ENCODE measurements around the gene LRRC27. TPM values are rescaled to one million over a fixed set of nuclear protein-coding genes. Genes with fewer than 3 reads are reported as not detected.
A peak's percentile ranks its signal among the peaks of the same experiment; 100 is the strongest.

Gene LRRC27
- total and polyA plus RNA-seq, 2 donors (not counting 1 experiment from before 2014, with no cell fraction given): 4.1 to 11.7 TPM

DNA sequence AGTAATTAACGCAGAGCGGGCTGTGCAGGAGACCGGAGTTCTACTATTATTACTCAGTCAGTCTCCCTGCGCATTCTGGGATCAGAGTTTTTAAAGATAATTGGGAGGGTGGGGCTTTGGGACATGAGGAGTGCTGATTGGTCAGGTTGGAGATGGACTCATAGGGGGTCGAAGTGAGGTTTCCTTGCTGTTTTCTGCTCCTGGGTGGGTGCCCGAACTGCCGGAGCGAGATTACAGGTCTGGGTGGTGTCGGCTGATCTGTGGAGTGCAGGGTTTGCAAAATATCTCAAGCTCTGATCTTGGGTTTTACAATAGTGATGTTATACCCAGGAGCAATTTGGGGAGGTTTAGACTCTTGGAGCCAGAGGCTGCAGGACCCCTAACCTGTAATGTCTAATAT, 3.9 kb upstream of the LRRC27 start:
- Histone ChIP-seq H3K9me3 (ENCODE audit: control insufficient read depth, insufficient read depth, low read depth, low read length) (no peaks in the 10 kb centered on the region), H2AFZ (ENCODE audit: low read length) (no peak overlapping the region), H3K27me3 (ENCODE audit: control insufficient read depth, insufficient read depth, low read length) (no peaks in the 10 kb centered on the region), H3K79me2 (ENCODE audit: control insufficient read depth, insufficient read depth, low read length) (peaks cover 49% of the 10 kb centered on the region), H4K20me1 (ENCODE audit: control insufficient read depth, extremely low read depth, insufficient read depth, low read length) (no peaks in the 10 kb centered on the region), H3K4me3 (replicated peaks in 1 of 4; ENCODE audit: control extremely low read depth in 1 of 4, insufficient read depth in 1 of 4, low read depth in 3 of 4, low read length in 4 of 4) (no peak overlapping the region), H3K4me1 (ENCODE audit: control insufficient read depth, extremely low read depth, insufficient read depth, low read length) (peaks cover 2% of the 10 kb centered on the region), H3K36me3 (ENCODE audit: control insufficient read depth, insufficient read depth, low read length) (peaks cover 6% of the 10 kb centered on the region), H3K4me2 (ENCODE audit: extremely low read depth, insufficient read depth, low read length) (no peak overlapping the region), H3K9ac (ENCODE audit: insufficient read depth, low read length) (no peak overlapping the region), H3K27ac (ENCODE audit: insufficient read depth, low read length) (no peak overlapping the region)
- no peak for DNase-seq (ENCODE audit: low read depth in 2 of 2)
- TF ChIP-seq, protein P1, sequence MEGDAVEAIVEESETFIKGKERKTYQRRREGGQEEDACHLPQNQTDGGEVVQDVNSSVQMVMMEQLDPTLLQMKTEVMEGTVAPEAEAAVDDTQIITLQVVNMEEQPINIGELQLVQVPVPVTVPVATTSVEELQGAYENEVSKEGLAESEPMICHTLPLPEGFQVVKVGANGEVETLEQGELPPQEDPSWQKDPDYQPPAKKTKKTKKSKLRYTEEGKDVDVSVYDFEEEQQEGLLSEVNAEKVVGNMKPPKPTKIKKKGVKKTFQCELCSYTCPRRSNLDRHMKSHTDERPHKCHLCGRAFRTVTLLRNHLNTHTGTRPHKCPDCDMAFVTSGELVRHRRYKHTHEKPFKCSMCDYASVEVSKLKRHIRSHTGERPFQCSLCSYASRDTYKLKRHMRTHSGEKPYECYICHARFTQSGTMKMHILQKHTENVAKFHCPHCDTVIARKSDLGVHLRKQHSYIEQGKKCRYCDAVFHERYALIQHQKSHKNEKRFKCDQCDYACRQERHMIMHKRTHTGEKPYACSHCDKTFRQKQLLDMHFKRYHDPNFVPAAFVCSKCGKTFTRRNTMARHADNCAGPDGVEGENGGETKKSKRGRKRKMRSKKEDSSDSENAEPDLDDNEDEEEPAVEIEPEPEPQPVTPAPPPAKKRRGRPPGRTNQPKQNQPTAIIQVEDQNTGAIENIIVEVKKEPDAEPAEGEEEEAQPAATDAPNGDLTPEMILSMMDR (conservative IDR thresholded peaks at IDR 0.05 in 1 of 2, IDR thresholded peaks at IDR 0.05 in 1 of 2; ENCODE audit: low read depth in 1 of 2, low read length in 2 of 2): no peak
- TF ChIP-seq EZH2 (IDR thresholded peaks at IDR 0.05; ENCODE audit: low read length, missing control alignments): no peak

DNA sequence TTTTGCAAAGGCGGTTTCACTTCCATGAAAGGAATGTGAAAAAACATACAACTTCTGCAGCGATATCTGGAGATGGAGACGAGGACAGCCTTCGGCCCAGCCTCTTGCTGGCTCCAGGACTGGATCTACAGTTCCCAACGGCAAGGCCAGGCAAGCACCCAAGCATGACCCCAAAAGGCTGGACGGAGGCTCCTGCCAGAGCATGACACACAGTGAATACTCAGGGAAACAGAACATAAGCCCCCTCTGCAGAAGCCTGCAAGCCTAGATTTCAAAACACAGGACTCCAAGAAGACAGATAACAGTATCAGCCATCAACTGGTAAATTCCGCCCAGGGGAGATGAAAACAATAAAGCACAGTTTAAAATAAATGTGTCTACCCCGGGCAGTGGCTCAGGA, 3.3 kb upstream of the LRRC27 start:
- no peak overlapping the region for H3K9ac ChIP-seq (ENCODE audit: insufficient read depth, low read length)
- TF ChIP-seq, protein P1 (conservative IDR thresholded peaks at IDR 0.05 in 1 of 2, IDR thresholded peaks at IDR 0.05 in 1 of 2; ENCODE audit: low read depth in 1 of 2, low read length in 2 of 2): no peak
- no peak for TF ChIP-seq EZH2 (IDR thresholded peaks at IDR 0.05; ENCODE audit: low read length, missing control alignments)
- no peak overlapping the region for H3K4me3 ChIP-seq (replicated peaks in 1 of 4; ENCODE audit: control extremely low read depth in 1 of 4, insufficient read depth in 1 of 4, low read depth in 3 of 4, low read length in 4 of 4)
- no peak overlapping the region for H3K27ac ChIP-seq (ENCODE audit: insufficient read depth, low read length)
- peaks cover 4% of the 10 kb centered on the region for H3K36me3 ChIP-seq (ENCODE audit: control insufficient read depth, insufficient read depth, low read length)
- H3K27me3 ChIP-seq (ENCODE audit: control insufficient read depth, insufficient read depth, low read length): no peaks in the 10 kb centered on the region
- peaks cover 2% of the 10 kb centered on the region for H3K4me1 ChIP-seq (ENCODE audit: control insufficient read depth, extremely low read depth, insufficient read depth, low read length)
- peak overlapping the region; percentile 77 for H3K4me2 ChIP-seq (ENCODE audit: extremely low read depth, insufficient read depth, low read length)
- H4K20me1 ChIP-seq (ENCODE audit: control insufficient read depth, extremely low read depth, insufficient read depth, low read length): no peaks in the 10 kb centered on the region
- no peak overlapping the region for H2AFZ ChIP-seq (ENCODE audit: low read length)
- DNase-seq (ENCODE audit: low read depth in 2 of 2): no peak
- no peaks in the 10 kb centered on the region for H3K9me3 ChIP-seq (ENCODE audit: control insufficient read depth, insufficient read depth, low read depth, low read length)
- peaks cover 49% of the 10 kb centered on the region for H3K79me2 ChIP-seq (ENCODE audit: control insufficient read depth, insufficient read depth, low read length)

DNA sequence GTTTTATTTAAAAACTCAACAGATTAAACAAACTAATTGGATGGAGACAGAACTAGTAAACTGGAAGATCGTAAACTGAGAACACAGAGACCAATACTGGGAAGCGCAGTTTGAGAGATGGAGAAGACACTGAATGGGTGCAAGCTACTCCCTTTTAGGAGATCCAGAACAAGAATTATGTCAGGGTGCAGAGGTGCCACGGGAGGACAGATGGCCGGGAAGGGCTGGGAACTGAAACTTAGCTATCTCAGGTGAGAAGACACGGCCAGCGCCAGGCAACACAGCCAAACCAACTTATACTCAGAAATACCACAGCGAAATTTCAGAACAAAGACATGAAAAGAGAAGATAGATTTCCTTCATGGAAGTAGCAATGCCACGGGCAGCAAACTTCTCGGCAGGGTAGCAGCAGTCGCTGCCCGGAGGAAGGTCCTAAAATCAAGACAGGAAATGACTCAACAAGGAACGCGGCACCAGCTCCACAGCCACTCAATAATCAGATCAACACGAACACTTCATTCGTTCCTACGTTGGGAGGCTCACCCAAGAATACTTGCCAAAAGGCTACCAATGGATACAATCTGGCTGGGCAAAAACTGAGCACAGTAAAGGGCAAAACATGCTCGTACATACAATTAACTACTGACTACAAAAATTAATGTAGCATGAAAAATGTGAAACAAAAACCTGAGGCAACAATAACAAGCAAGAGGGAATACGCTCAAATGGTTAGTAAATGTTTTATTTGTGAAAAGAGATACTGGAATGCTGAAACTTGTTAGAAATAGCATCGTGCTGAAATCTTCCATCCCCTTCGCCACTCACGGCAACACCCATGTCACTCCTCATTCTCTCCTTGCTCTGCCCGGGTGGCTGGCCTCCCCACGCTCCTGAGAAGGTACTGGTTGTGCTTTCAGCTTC, 2.2 kb upstream of the LRRC27 start:
- peaks cover 49% of the 10 kb centered on the region for H3K79me2 ChIP-seq (ENCODE audit: control insufficient read depth, insufficient read depth, low read length)
- TF ChIP-seq EZH2 (IDR thresholded peaks at IDR 0.05; ENCODE audit: low read length, missing control alignments): no peak
- TF ChIP-seq, protein P1 (conservative IDR thresholded peaks at IDR 0.05 in 1 of 2, IDR thresholded peaks at IDR 0.05 in 1 of 2; ENCODE audit: low read depth in 1 of 2, low read length in 2 of 2): no peak
- H3K36me3 ChIP-seq (ENCODE audit: control insufficient read depth, insufficient read depth, low read length): peaks cover 4% of the 10 kb centered on the region
- no peak overlapping the region for H3K9ac ChIP-seq (ENCODE audit: insufficient read depth, low read length)
- no peaks in the 10 kb centered on the region for H4K20me1 ChIP-seq (ENCODE audit: control insufficient read depth, extremely low read depth, insufficient read depth, low read length)
- DNase-seq (ENCODE audit: low read depth in 2 of 2): peak; percentile 52 to 84
- peak overlapping the region; percentile 92 for H3K4me2 ChIP-seq (ENCODE audit: extremely low read depth, insufficient read depth, low read length)
- no peak overlapping the region for H2AFZ ChIP-seq (ENCODE audit: low read length)
- H3K9me3 ChIP-seq (ENCODE audit: control insufficient read depth, insufficient read depth, low read depth, low read length): no peaks in the 10 kb centered on the region
- H3K27ac ChIP-seq (ENCODE audit: insufficient read depth, low read length): peak overlapping the region; percentile 7
- H3K4me3 ChIP-seq (replicated peaks in 1 of 4; ENCODE audit: control extremely low read depth in 1 of 4, insufficient read depth in 1 of 4, low read depth in 3 of 4, low read length in 4 of 4): peak overlapping the region; percentile 95 to 100 (median 98)
- peaks cover 2% of the 10 kb centered on the region for H3K4me1 ChIP-seq (ENCODE audit: control insufficient read depth, extremely low read depth, insufficient read depth, low read length)
- H3K27me3 ChIP-seq (ENCODE audit: control insufficient read depth, insufficient read depth, low read length): no peaks in the 10 kb centered on the region
